ENCODE measurements around the gene STX4.
"Not testable (repeated sequence)": the region's sequence is repeated elsewhere in the genome, so short reads cannot be mapped to it uniquely, and the experiment has no call there.

The STX4 gene

DNA sequence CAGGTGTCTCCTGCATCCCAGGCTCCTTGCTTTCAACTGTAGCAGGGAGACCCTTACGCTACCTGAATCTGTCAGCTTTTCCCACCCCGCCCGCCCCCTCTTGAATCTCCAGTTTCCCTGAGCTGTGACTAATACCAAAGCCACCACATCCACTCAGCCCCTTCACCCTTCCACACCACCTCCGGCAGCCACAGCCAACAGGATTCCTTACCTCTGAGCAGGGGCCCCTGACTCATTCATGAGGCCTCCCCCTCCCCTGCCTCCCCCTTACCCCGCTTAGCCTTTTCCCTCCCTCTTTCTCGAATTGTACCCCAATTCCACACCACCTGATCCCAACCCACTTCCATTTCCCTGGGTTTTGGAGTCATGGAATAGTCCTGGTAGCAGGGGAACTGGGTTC is 25.2 kb upstream of the STX4 start:
- ChIA-PET POLR2A (ENCODE audit: low non-redundant PET) (no interaction called here), CTCF (interaction anchor here (0.5 kb wide), 1 partner anchor 9 kb away, joined by 3 read pairs; no protein-coding TSS in a partner anchor)
- no peak for DNase-seq (ENCODE audit: low spot score)
- H3K27ac ChIP-seq = no peak overlapping the region
- TF ChIP-seq, protein P1, sequence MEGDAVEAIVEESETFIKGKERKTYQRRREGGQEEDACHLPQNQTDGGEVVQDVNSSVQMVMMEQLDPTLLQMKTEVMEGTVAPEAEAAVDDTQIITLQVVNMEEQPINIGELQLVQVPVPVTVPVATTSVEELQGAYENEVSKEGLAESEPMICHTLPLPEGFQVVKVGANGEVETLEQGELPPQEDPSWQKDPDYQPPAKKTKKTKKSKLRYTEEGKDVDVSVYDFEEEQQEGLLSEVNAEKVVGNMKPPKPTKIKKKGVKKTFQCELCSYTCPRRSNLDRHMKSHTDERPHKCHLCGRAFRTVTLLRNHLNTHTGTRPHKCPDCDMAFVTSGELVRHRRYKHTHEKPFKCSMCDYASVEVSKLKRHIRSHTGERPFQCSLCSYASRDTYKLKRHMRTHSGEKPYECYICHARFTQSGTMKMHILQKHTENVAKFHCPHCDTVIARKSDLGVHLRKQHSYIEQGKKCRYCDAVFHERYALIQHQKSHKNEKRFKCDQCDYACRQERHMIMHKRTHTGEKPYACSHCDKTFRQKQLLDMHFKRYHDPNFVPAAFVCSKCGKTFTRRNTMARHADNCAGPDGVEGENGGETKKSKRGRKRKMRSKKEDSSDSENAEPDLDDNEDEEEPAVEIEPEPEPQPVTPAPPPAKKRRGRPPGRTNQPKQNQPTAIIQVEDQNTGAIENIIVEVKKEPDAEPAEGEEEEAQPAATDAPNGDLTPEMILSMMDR (conservative IDR thresholded peaks at IDR 0.05; ENCODE audit: low read depth) = no peak

DNA sequence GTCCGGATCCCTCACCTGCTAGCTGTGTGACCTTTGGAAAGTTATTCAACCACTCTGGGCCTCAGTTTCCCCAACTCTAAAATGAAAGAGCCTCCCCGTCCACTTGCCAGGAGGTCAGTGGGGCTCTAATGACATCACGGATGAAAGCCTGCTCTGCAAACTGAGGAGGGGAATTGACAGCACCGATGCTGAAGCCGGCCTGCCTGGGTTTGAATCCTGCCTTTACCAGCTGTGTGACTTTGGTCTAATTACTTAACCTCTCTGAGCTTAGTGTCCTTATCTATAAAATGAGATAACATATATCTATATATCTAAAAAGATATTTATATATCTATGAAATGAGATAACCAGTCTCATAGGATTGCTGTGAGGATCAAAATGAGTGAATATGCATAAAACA is 24.8 kb upstream of the STX4 start:
- no peak overlapping the region for H3K27ac ChIP-seq
- ChIA-PET CTCF (interaction anchor here (0.5 kb wide), 1 partner anchor 8 kb away, joined by 3 read pairs; no protein-coding TSS in a partner anchor), POLR2A (ENCODE audit: low non-redundant PET) (no interaction called here)
- DNase-seq (ENCODE audit: low spot score) = no peak
- TF ChIP-seq, protein P1 (conservative IDR thresholded peaks at IDR 0.05; ENCODE audit: low read depth) = no peak

DNA sequence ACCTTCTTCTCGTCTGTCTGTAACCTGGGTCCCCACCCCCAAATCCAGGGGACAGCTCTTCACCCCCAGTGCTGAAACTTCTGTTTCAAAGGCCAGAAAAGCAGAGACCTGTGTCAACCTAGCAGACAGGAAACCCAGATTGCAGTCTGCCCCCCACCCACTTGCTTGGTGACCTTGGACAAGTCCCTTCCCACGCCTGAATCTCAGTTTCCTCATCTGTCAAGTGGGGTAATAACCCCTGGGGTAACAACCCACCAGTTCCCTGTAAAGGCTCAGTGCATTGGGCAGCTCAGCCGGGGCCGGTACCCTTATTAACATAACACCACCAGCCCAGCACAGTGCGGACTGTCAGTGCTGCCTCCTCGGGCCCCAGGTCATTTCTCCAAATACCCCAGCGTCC is 24.2 kb upstream of the STX4 start:
- CTCF ChIA-PET = no interaction called here
- no peak overlapping the region for H3K27ac ChIP-seq
- POLR2A ChIA-PET (ENCODE audit: low non-redundant PET) = no interaction called here
- DNase-seq (ENCODE audit: low spot score) = no peak
- TF ChIP-seq, protein P1 (conservative IDR thresholded peaks at IDR 0.05; ENCODE audit: low read depth) = no peak

DNA sequence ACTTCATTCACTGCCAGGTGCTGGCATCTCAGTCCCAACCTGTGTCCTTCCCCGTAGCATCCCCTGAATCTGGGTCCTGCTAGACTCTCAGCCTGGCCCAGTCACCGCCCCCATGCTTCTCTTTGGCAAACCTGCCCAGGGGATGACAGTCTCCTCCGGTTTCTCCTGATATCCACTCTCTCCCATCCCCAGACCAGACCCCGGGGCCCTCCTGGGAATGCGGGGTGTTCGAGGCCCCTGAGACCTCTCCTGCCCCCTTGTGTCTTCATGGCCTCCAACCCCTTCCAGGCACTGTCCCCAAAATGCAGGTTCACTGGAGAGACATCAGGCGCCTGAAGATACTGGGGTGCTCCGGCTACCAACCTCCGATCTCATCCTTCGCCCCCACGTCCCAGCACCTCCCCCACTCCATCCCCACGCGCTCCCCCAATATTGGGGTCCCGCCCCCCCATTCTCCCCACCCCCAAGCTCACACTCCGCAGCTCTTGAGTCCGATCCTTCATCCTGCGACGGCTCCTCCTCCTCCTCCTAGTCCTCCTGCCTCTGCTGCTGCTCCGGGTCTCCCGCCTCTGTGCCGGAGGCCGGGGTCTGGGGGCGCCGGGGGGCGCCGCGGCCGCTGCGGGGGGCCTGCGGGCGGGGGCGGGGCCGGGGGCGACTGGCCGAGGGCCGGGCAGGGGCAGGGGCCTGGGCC is 23.3 kb upstream of the STX4 start:
- TF ChIP-seq, protein P1 (conservative IDR thresholded peaks at IDR 0.05; ENCODE audit: low read depth) = no peak
- no peak overlapping the region for H3K27ac ChIP-seq
- POLR2A ChIA-PET (ENCODE audit: low non-redundant PET) = no interaction called here
- no peak for DNase-seq (ENCODE audit: low spot score)
- CTCF ChIA-PET = no interaction called here

DNA sequence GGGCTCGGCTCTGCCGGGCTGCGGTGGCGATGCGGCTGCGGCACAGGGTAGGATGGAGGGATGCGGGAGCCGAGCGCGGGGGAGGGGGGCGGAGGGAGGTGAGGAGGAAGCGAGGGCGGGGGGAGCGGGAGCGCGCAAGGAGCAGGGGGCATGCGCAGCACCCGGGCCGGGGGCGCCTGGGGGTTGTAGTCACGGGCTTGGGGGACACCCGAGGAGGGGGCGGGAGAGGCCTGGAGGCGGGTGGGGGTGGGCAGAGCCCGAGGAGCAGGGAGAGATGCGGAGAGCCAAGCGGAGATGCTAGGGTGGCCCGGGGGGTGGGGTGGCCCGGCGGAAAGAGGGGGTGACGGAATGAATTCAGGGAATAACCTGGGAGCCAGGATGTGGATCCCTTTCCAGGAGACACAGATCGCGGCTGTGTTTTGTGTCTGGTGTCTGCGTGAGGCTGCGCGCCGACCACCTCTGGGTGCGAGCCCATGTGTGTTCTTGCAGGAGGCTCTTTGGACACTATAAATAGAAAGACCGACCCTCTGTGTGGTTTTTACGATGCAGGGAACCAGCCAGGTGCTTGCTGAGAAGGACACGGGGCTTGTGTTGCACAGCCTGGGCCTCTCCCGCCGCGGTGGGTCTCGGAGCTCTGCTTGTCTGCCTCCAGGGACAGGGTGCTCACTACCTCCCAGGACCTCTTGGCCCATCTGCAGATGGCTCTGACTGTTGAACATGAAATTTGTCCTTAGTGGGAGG is 22.6 kb upstream of the STX4 start, which contains the start of gene STX1B:
Gene STX1B (minus strand): TSS at position 54 of the 741 bp plus-strand sequence. CDS start 242 bp downstream, outside the sequence.
- CTCF ChIA-PET = no interaction called here
- POLR2A ChIA-PET (ENCODE audit: low non-redundant PET) = no interaction called here
- TF ChIP-seq, protein P1 (conservative IDR thresholded peaks at IDR 0.05; ENCODE audit: low read depth) = no peak
- H3K27ac ChIP-seq = no peak within 1 kb of the TSS
- no peak for DNase-seq (ENCODE audit: low spot score)

DNA sequence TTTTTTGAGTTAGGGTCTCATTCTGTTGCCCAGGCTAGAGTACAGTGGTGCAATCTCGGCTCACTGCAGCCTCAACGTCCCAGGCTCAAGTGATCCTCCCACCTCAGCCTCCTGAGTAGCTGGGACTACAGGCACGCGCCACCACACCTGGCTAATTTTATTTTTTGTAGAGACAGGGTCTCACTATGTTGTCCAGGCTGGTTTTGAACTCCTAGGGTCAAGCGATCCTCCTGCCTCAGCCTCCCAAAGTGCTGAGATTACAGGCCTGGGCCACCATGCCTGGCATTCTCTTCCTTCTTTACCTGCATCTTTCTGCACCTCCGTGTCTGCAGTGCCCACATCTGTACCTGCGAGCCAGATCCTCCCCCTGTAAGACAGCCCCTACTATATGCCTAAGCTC is 21.5 kb upstream of the STX4 start:
- CTCF ChIA-PET = interaction anchor here (0.6 kb wide), 1 partner anchor 294 kb away, joined by 8 read pairs; no protein-coding TSS in a partner anchor
- H3K27ac ChIP-seq; POLR2A ChIA-PET (ENCODE audit: low non-redundant PET); DNase-seq (ENCODE audit: low spot score): not testable (repeated sequence)

DNA sequence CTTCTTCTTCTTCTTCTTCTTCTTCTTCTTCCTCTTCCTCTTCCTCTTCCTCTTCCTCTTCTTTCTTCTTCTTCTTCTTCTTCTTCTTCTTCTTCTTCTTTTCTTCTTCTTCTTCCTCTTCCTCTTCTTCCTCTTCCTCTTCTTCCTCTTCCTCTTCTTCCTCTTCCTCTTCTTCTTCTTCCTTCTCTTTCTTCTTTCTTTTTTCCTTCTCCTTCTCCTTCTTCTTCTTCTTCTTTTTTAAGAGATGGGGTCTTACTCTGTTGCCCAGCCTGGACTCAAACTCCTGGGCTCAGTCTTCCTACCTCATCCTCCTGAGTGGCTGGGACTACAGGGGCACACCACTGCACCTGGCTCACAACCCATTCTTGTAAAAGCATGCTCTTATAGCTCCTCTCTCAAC is 20.1 kb upstream of the STX4 start:
- DNase-seq (ENCODE audit: low spot score); POLR2A ChIA-PET (ENCODE audit: low non-redundant PET); H3K27ac ChIP-seq: not testable (repeated sequence)
- CTCF ChIA-PET = interaction anchor here (0.5 kb wide), 1 partner anchor 412 kb away, joined by 4 read pairs; no protein-coding TSS in a partner anchor

Measured in RWPE1 (cell line).